Sigmoid colon (tissue), 7 donors: ENCODE data around the gene RPH3AL. TPM values are rescaled to one million over a fixed set of nuclear protein-coding genes. Genes with fewer than 3 reads are reported as not detected.
A peak's percentile ranks its signal among the peaks of the same experiment; 100 is the strongest.

Experiments
- DNase-seq: peaks from one replicate; pipeline ENCODE4 v3.0.0-alpha.2; 2019
- H3K27ac ChIP-seq, 4 donors: fragments of 200-600 bp; sonication (generic); one replicate each; pipeline ENCODE4 v1.5.1; 2016 to 2019; ENCODE audit warnings: mild to moderate bottlenecking in 1 of 4
- H3K27me3 ChIP-seq, 3 donors: fragments of 200-600 bp; sonication (generic); one replicate each; pipeline ENCODE4 v1.5.1; 2019; ENCODE audit warnings: mild to moderate bottlenecking in 1 of 3
- H3K36me3 ChIP-seq, 4 donors: fragments of 200-600 bp; sonication (generic); one replicate each; pipeline ENCODE4 v1.5.1; 2016 to 2019
- H3K4me1 ChIP-seq, 4 donors: fragments of 200-600 bp; sonication (generic); one replicate each; pipeline ENCODE4 v1.5.1; 2017 to 2019
- H3K4me3 ChIP-seq, 4 donors: fragments of 200-600 bp; sonication (generic); one replicate each; pipeline ENCODE4 v1.5.1; 2017 to 2019; ENCODE audit warnings: mild to moderate bottlenecking in 2 of 4, moderate library complexity in 1 of 4
- H3K9me3 ChIP-seq, 4 donors: fragments of 200-600 bp in 3 of 4; sonication (generic) in 3 of 4; one replicate each; pipeline versions ENCODE4 v1.5.1 to v1.6.1; 2013 to 2019
- EP300 ChIP-seq, 4 donors: sonication (generic); formaldehyde crosslinking; IDR thresholded peaks; one replicate each; pipeline ENCODE4 v1.6.1; 2017; ENCODE audit warnings: antibody characterized with exemption in 4 of 4
- POLR2A ChIP-seq, 2 donors: fragments of 450-650 bp; IDR thresholded peaks; one replicate each; pipeline ENCODE4 v1.6.1; 2016; ENCODE audit warnings: antibody characterized with exemption in 2 of 2, mild to moderate bottlenecking in 2 of 2, moderate library complexity in 2 of 2
- POLR2AphosphoS5 ChIP-seq, 4 donors: sonication (generic); formaldehyde crosslinking; IDR thresholded peaks; one replicate each; pipeline ENCODE4 v1.6.1; 2017; ENCODE audit warnings: antibody characterized with exemption in 4 of 4
- WGBS, 2 donors: extraction: QIAGEN DNeasy Blood & Tissue Kit; methylation state at CpG; one replicate each; pipeline ENCODE4 v1.1.7; 2013; 5-methylcytosine and 5-hydroxymethylcytosine counted together
- intact Hi-C: fragments of 100-400 bp; cut with DNase I; formaldehyde crosslinking; loops from one replicate; pipeline ENCODE4 v1.15.1; 2023
- polyA plus RNA-seq, 3 donors: library from polyadenylated mRNA; stranded (reverse); fragments of 200-250 nt; gene quantifications; one replicate each; pipeline ENCODE4 v1.2.3, GENCODE V29; 2013
- total RNA-seq, 4 donors: library from RNA; depleted of rRNA; stranded (reverse); fragments of >200 nt; gene quantifications; one replicate each; pipeline ENCODE4 v1.1.0, GENCODE V29; 2016
- TF ChIP-seq, protein P1 (sequence below), 4 experiments: fragments of 450-650 bp in 3 of 4; fragments of 200-600 bp in 1 of 4; IDR thresholded peaks; one replicate each; pipeline ENCODE4 v1.5.1; 2016 to 2019; ENCODE audit warnings: antibody characterized with exemption in 4 of 4, mild to moderate bottlenecking in 3 of 4, moderate library complexity in 2 of 4
- donor health status: healthy with polysubstance abuse.
- donor health status: Bipolar disorder and iron deficiency.
- donor health status: healthy.

The RPH3AL gene
- total and polyA plus RNA-seq, 7 donors = 1.8 to 23.1 (median 12.7) TPM

DNA sequence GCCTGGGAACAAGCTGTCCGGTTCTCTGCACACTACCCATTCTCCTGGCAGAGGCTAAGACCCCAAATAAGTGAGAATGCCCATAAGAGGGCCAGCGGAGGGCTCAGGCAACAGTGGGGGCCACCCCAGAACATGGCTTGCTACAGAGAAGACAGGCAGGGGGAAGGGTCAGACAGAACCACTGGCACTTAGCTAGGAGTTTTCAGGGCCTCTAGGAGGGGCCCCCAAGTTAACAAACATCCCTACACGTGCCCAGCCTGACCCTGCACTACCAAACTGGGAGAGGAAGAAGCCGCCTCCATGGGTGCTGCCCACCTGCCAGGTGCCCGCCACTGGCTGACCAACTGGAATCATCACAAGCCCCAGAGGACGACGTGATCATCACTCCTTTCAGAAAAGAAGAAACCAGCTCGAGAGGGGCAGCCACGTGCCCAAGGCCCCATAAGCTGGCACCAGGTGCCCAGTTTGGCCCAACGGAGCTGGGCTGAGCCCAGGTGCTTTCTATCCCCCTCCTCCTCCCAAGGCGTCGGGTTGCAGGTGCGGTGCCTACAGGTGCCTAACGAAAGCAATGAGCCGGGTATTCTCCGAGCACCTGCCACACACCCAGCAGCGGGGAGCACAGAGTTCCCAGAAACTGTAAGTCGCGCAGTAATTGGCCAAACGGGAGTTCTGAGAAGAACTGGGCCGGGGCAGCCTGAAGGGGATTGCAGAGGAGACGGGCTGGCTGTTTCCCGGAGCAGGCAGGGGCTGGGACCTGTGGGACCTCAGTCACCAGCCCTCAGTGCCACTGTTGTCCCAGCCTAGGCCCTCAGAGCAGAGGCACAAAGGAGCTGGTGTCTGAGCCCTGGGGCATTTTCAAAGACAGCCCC, 13.2 kb downstream of the RPH3AL start:
- TF ChIP-seq POLR2A (IDR thresholded peaks at IDR 0.05) (no peak), EP300 (IDR thresholded peaks at IDR 0.05) (no peak), POLR2AphosphoS5 (IDR thresholded peaks at IDR 0.05) (no peak)
- TF ChIP-seq, protein P1, sequence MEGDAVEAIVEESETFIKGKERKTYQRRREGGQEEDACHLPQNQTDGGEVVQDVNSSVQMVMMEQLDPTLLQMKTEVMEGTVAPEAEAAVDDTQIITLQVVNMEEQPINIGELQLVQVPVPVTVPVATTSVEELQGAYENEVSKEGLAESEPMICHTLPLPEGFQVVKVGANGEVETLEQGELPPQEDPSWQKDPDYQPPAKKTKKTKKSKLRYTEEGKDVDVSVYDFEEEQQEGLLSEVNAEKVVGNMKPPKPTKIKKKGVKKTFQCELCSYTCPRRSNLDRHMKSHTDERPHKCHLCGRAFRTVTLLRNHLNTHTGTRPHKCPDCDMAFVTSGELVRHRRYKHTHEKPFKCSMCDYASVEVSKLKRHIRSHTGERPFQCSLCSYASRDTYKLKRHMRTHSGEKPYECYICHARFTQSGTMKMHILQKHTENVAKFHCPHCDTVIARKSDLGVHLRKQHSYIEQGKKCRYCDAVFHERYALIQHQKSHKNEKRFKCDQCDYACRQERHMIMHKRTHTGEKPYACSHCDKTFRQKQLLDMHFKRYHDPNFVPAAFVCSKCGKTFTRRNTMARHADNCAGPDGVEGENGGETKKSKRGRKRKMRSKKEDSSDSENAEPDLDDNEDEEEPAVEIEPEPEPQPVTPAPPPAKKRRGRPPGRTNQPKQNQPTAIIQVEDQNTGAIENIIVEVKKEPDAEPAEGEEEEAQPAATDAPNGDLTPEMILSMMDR (IDR thresholded peaks at IDR 0.05) = no peak
- peaks cover 0 to 14% (median 0%) of the 10 kb centered on the region in 3 donors for H3K27me3 ChIP-seq
- no peak overlapping the region for H3K27ac ChIP-seq
- H3K9me3 ChIP-seq = no peaks in the 10 kb centered on the region
- no peak overlapping the region for H3K4me3 ChIP-seq
- H3K4me1 ChIP-seq = no peaks in the 10 kb centered on the region
- WGBS, 2 donors = 36 to 78% methylated on average over 23 of the region's 23 CpGs
- peak; percentile 48 for DNase-seq
- intact Hi-C loops = no loop called here
- no peaks in the 10 kb centered on the region for H3K36me3 ChIP-seq

- H3K9me3 ChIP-seq = no peaks in the 10 kb centered on the region
- peak; percentile 66 for DNase-seq
- no peak overlapping the region for H3K27ac ChIP-seq
- no peaks in the 10 kb centered on the region for H3K4me1 ChIP-seq
- intact Hi-C loops = no loop called here
- H3K4me3 ChIP-seq = no peak overlapping the region
- TF ChIP-seq POLR2AphosphoS5 (IDR thresholded peaks at IDR 0.05) = no peak
- TF ChIP-seq, protein P1 (IDR thresholded peaks at IDR 0.05) = no peak
- TF ChIP-seq EP300 (IDR thresholded peaks at IDR 0.05) = no peak
- no peak for TF ChIP-seq POLR2A (IDR thresholded peaks at IDR 0.05)
- H3K27me3 ChIP-seq = peaks cover 0 to 14% (median 0%) of the 10 kb centered on the region in 3 donors
- 53 to 77% methylated on average over 19 of the region's 19 CpGs for WGBS, 2 donors
- no peaks in the 10 kb centered on the region for H3K36me3 ChIP-seq
Measured at GRCh38 chr17:338442-339192, 14.0 kb downstream of the RPH3AL start.

DNA sequence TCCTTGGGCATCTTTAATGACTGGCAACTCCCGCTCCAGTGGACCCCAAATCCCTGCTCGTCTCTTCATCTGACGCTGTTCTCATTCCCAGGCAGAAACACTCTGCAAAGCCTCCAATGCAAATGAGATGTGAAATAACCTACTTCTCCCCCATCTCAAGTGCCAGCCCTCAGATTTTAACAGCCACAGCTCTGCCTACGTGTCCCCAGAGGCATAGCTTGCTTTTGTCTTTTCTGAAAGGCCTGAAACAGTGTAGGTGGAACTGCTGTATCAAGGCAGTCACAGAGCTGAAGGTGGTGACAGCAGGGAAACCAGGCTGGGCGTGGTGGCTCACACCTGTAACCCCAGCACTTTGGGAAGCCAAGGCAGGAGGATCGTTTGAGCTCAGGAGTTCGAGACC, 14.7 kb downstream of the RPH3AL start:
- DNase-seq = no peak
- Histone ChIP-seq H3K36me3 (no peaks in the 10 kb centered on the region), H3K4me3 (no peak overlapping the region), H3K9me3 (no peaks in the 10 kb centered on the region), H3K4me1 (no peaks in the 10 kb centered on the region), H3K27me3 (peaks cover 0 to 14% (median 0%) of the 10 kb centered on the region in 3 donors), H3K27ac (no peak overlapping the region)
- 86 to 89% methylated on average over 7 of the region's 7 CpGs for WGBS, 2 donors
- intact Hi-C loops = no loop called here
- TF ChIP-seq POLR2A (IDR thresholded peaks at IDR 0.05) = no peak
- TF ChIP-seq, protein P1 (IDR thresholded peaks at IDR 0.05) = no peak
- no peak for TF ChIP-seq EP300 (IDR thresholded peaks at IDR 0.05)
- no peak for TF ChIP-seq POLR2AphosphoS5 (IDR thresholded peaks at IDR 0.05)

DNA sequence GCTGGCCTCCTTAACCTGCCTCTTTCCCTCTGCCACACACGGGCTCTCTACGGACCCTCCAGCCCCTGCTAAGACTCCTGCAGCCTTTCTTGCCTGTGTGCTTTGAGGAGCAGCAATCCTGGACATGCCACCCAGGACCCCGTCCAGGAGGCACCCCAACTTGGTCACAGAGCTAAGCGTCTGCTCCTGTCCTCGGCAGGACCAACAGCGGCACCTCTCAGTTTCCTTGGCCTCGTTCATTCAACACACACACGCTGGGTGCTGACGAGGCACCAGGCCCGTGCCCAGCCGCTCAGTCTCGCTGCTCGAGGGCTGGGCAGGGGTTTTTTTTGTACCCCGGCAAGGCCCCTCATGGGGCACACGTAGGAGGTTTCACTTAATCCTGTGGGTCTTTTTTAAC, 15.2 kb downstream of the RPH3AL start:
- H3K4me1 ChIP-seq = no peaks in the 10 kb centered on the region
- intact Hi-C loops = no loop called here
- no peaks in the 10 kb centered on the region for H3K9me3 ChIP-seq
- no peaks in the 10 kb centered on the region for H3K36me3 ChIP-seq
- H3K27ac ChIP-seq = no peak overlapping the region
- peaks cover 0 to 14% (median 0%) of the 10 kb centered on the region in 3 donors for H3K27me3 ChIP-seq
- 94% methylated on average over 15 of the region's 15 CpGs for WGBS, 2 donors
- no peak overlapping the region for H3K4me3 ChIP-seq
- TF ChIP-seq, protein P1 (IDR thresholded peaks at IDR 0.05) = no peak
- TF ChIP-seq POLR2AphosphoS5 (IDR thresholded peaks at IDR 0.05) = no peak
- TF ChIP-seq POLR2A (IDR thresholded peaks at IDR 0.05) = no peak
- TF ChIP-seq EP300 (IDR thresholded peaks at IDR 0.05) = no peak
- DNase-seq = peak; percentile 36
